ENCODE data around the gene SMS.

The SMS gene

DNA sequence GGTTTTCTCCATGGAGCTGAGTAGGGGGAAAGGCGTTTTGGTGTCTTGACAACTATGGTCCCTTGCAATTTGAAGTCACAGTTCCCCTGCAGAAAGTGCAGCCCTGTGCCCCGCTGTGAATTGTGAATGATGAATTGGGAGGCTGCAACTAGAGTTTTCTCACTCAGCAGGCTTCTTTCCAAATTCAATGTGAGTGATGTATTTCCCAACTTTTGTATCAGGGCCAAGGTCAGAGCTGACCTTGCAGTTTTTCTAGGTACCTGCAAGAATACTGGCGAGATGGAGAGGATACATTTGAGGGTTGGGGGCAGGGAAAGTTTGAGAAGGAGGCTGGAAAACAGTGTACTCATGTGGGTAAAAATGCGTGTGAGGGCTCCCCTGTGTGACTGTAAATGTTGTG lies 103.4 kb downstream of the SMS start:
- DNase-seq, result no peak
